ENCODE results near the gene SP7. TPM values are rescaled to one million over a fixed set of nuclear protein-coding genes. Genes with fewer than 3 reads are reported as not detected.

SP7 gene
- total and polyA plus RNA-seq, 9 of the 15 experiments (the other 6 are each of a cell fraction or from before 2014, with no cell fraction given) = 0.04 TPM; not detected in 8

DNA sequence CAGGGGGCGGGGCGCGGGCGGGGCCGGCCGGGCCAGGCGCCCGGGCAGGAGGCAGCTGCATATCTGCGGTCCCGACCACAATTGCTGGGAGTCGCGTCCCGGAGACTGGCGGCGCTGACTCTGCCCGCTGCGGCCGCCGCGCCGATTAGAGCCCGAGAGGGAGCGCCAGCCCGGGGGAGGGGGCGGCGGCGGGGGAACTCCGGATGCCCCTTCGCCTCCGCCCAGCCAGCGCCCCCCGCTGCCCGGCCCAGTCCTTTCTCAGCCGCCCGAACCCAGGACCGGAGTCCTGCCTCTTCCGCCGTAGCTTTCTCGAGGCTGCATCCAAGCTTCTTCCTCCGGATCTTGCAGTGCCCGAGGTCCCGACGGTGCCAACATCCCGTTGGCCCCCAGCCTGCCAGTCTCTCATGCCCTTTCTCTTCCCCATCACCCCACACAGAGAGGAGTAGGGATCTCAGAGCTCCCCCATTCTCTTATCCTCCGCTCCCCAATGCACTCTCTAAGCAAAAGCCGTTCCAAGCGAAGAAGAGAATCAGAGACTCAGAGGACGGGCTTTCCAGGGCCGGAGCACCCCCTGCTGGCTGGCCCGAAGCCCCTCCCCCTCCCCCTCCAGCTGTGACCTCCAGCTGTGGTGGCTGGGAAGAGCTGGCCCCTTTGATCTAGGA, 8.8 kb upstream of the SP7 start (continued):
- TF ChIP-seq PRDM10 (IDR thresholded peaks at IDR 0.05; ENCODE audit: partially characterized antibody) (no peak), ZNF134 (CRISPR knock-in tag; conservative IDR thresholded peaks at IDR 0.05) (no peak), SNIP1 (IDR thresholded peaks at IDR 0.05; ENCODE audit: low read depth) (no peak), TCF7 (IDR thresholded peaks at IDR 0.05; ENCODE audit: borderline replicate concordance) (peak; percentile 83; the same call in 1 of the 2 replicates), ZNF121 (CRISPR knock-in tag; conservative IDR thresholded peaks at IDR 0.05) (no peak), SRSF7 (optimal IDR thresholded peaks at IDR 0.05; ENCODE audit: low read depth, low read length) (no peak), POLR2H (tag; IDR thresholded peaks at IDR 0.05; ENCODE audit: low read depth) (no peak), CTBP1 (IDR thresholded peaks at IDR 0.05; ENCODE audit: borderline replicate concordance) (peak; percentile 73; the same call in 1 of the 2 replicates), GATA2 (CRISPR knock-in tag; IDR thresholded peaks at IDR 0.05) (no peak), EP400 (IDR thresholded peaks at IDR 0.05) (no peak; the same call in 1 of the 2 replicates), BDP1 (IDR thresholded peaks at IDR 0.05; ENCODE audit: insufficient read depth, insufficient read length) (no peak), HNRNPL (IDR thresholded peaks at IDR 0.05; ENCODE audit: low read depth, low read length) (peak; percentile 74), MTF1 (CRISPR knock-in tag; IDR thresholded peaks at IDR 0.05; ENCODE audit: borderline replicate concordance) (no peak), ZNF551 (CRISPR knock-in tag; IDR thresholded peaks at IDR 0.05) (no peak), ZNF436 (CRISPR knock-in tag; IDR thresholded peaks at IDR 0.05) (no peak), MEF2D (tag; conservative IDR thresholded peaks at IDR 0.05; ENCODE audit: low read depth) (no peak), ZNF184 (CRISPR knock-in tag; IDR thresholded peaks at IDR 0.05) (no peak), PPARD (CRISPR knock-in tag; IDR thresholded peaks at IDR 0.05) (no peak), ETS2 (tag; IDR thresholded peaks at IDR 0.05; ENCODE audit: borderline replicate concordance, poor library complexity, severe bottlenecking) (no peak), PRMT5 (CRISPR knock-in tag; IDR thresholded peaks at IDR 0.05) (no peak), ZNF239 (CRISPR knock-in tag; IDR thresholded peaks at IDR 0.05) (no peak), SIRT6 (IDR thresholded peaks at IDR 0.05; ENCODE audit: low read depth, low read length) (no peak), ZNF589 (CRISPR knock-in tag; IDR thresholded peaks at IDR 0.05; ENCODE audit: low read depth) (no peak), ZNF175 (CRISPR knock-in tag; IDR thresholded peaks at IDR 0.05; ENCODE audit: low read depth) (no peak)
- TF ChIP-seq, protein P1, sequence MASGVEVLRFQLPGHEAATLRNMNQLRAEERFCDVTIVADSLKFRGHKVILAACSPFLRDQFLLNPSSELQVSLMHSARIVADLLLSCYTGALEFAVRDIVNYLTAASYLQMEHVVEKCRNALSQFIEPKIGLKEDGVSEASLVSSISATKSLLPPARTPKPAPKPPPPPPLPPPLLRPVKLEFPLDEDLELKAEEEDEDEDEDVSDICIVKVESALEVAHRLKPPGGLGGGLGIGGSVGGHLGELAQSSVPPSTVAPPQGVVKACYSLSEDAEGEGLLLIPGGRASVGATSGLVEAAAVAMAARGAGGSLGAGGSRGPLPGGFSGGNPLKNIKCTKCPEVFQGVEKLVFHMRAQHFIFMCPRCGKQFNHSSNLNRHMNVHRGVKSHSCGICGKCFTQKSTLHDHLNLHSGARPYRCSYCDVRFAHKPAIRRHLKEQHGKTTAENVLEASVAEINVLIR (CRISPR knock-in tag; IDR thresholded peaks at IDR 0.05) = no peak

Data from K562 (cell line).